Measurements from ENCODE around the gene GRAMD2A. TPM values are rescaled to one million over a fixed set of nuclear protein-coding genes. Genes with fewer than 3 reads are reported as not detected.

GRAMD2A gene
- total RNA-seq, 1 donor from 2014 or later = not detected

DNA sequence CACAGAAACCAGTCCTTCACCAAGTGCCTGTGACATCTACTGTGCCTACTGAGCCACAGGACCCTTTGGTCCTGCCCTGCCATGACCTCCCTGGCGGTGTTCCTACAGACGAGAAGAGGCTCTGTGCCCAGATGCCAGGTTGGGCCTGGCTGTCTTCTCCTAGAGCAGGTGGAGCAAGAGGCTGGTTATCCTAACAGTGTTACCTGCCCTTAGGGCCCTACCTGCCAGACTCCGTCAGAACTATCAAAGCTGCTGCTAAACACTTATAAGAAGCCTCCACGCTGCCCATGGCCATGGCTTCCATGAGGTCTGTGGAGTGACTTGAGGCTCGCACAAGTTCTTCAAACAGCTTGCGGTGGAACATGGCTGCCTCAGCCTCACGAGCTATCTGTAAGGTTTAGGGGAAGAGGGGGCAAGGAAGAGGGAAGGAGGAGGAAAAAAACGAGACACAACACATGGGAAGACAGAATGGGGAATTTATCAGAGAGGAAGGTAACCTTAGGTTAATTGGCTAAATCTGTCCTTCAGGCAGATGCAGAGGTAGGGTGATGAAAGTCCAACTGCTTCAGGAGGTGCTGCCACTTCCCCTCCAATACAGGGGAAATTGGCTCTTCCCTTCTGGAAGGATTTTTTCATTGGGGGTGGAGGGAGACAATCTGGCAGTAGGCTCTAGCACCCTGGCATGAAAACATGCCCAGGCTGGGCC, 5.4 kb upstream of the GRAMD2A start:
- peaks cover under 1 to 7% of the 10 kb centered on the region in 2 donors for H3K4me1 ChIP-seq
- TF ChIP-seq, protein P1, sequence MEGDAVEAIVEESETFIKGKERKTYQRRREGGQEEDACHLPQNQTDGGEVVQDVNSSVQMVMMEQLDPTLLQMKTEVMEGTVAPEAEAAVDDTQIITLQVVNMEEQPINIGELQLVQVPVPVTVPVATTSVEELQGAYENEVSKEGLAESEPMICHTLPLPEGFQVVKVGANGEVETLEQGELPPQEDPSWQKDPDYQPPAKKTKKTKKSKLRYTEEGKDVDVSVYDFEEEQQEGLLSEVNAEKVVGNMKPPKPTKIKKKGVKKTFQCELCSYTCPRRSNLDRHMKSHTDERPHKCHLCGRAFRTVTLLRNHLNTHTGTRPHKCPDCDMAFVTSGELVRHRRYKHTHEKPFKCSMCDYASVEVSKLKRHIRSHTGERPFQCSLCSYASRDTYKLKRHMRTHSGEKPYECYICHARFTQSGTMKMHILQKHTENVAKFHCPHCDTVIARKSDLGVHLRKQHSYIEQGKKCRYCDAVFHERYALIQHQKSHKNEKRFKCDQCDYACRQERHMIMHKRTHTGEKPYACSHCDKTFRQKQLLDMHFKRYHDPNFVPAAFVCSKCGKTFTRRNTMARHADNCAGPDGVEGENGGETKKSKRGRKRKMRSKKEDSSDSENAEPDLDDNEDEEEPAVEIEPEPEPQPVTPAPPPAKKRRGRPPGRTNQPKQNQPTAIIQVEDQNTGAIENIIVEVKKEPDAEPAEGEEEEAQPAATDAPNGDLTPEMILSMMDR (IDR thresholded peaks at IDR 0.05) = no peak
- H3K27me3 ChIP-seq = no peaks in the 10 kb centered on the region
- H3K36me3 ChIP-seq = peaks cover 81 to 91% of the 10 kb centered on the region in 2 donors
- no peak overlapping the region for H3K4me3 ChIP-seq
- no peak for DNase-seq (ENCODE audit: low spot score in 2 of 2)
- no peaks in the 10 kb centered on the region for H3K9me3 ChIP-seq
- peak overlapping the region; percentile 21 to 70 for H3K27ac ChIP-seq
- intact Hi-C loops (cut with DNase I) = no loop called here

- intact Hi-C loops (cut with DNase I) = no loop called here
- DNase-seq (ENCODE audit: low spot score in 2 of 2) = no peak
- H3K4me3 ChIP-seq = no peak overlapping the region
- H3K27ac ChIP-seq = peak overlapping the region in 1 of 2 donors; percentile 70
- TF ChIP-seq, protein P1 (IDR thresholded peaks at IDR 0.05) = no peak
- H3K4me1 ChIP-seq = peaks cover 6 to 7% of the 10 kb centered on the region in 2 donors
- H3K9me3 ChIP-seq = no peaks in the 10 kb centered on the region
- H3K36me3 ChIP-seq = peaks cover 74 to 85% of the 10 kb centered on the region in 2 donors
- H3K27me3 ChIP-seq = no peaks in the 10 kb centered on the region
Observed at GRCh38 chr15:72202302-72202701, 4.7 kb upstream of the GRAMD2A start.

DNA sequence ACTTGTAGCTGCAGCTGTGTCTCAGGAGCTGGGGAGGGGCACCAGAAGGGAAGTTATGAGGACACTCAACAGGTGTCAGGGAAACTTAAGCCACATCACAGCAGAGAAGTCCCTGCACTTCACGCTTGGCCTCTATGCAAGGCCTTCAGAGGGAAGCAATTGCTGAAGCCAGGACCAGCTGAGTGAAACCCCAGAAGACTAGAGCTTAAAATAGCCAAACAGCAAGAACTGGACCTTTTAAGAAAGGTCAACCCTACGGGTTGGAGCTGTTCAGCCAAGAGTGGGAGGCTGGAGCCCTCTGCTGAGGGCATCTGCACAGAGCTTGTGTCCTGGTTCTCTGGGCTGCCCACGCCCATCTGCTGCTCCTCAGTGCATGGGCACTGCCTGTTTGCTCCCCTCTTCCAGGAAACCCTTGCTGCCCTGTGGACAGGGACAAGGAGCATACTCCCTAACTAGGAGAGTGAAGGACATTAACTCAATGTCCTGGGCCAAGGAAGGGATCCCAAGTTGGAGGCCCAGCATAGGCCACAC, 3.9 kb upstream of the GRAMD2A start:
- intact Hi-C loops (cut with DNase I) = no loop called here
- H3K27ac ChIP-seq = peak overlapping the region in 1 of 2 donors; percentile 8
- H3K9me3 ChIP-seq = no peaks in the 10 kb centered on the region
- H3K4me1 ChIP-seq = peaks cover 6 to 7% of the 10 kb centered on the region in 2 donors
- no peak overlapping the region for H3K4me3 ChIP-seq
- no peaks in the 10 kb centered on the region for H3K27me3 ChIP-seq
- DNase-seq (ENCODE audit: low spot score in 2 of 2) = no peak
- peaks cover 66 to 76% of the 10 kb centered on the region in 2 donors for H3K36me3 ChIP-seq
- TF ChIP-seq, protein P1 (IDR thresholded peaks at IDR 0.05) = no peak

- DNase-seq (ENCODE audit: low spot score in 2 of 2) = no peak
- intact Hi-C loops (cut with DNase I) = no loop called here
- peaks cover 58 to 68% of the 10 kb centered on the region in 2 donors for H3K36me3 ChIP-seq
Observed at GRCh38 chr15:72200395-72201237, 3.0 kb upstream of the GRAMD2A start.

DNA sequence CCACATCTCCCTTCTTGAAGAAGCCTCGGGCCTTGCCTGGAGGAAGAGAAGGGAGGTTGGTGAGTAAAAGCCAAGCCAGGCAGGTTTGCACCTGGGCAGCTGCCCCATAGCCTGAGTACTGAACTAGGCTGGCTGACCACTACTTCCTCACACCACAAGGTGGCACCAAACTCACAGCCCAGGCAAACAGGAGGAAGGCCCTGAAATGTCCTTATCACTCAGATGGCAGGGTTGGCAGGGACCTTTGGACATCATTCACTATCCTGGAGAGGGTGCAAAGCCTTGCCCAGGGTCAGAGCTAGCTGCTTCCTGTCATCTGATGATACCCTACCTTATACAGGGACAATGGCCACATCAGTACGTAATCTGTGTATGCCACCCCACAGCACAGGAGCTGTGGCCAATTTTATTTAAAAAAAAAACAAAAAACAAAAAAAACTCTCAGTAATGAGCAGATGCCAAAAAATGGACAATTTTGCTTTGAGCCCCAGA, 2.2 kb upstream of the GRAMD2A start:
- H3K27ac ChIP-seq = peak overlapping the region in 1 of 2 donors; percentile 4
- peaks cover 49 to 60% of the 10 kb centered on the region in 2 donors for H3K36me3 ChIP-seq
- TF ChIP-seq, protein P1 (IDR thresholded peaks at IDR 0.05) = peak; percentile 86 to 95 (median 90)
- H3K27me3 ChIP-seq = no peaks in the 10 kb centered on the region
- intact Hi-C loops (cut with DNase I) = loop anchor here (1.0 to 2.0 kb wide), 3 partner anchors 31 to 87 kb away; partner anchors contain the start of genes PARP6 and PKM
- peak; percentile 28 to 88 for DNase-seq (ENCODE audit: low spot score in 2 of 2)
- H3K4me3 ChIP-seq = no peak overlapping the region
- no peaks in the 10 kb centered on the region for H3K9me3 ChIP-seq
- H3K4me1 ChIP-seq = peaks cover 6 to 7% of the 10 kb centered on the region in 2 donors

More at GRCh38 chr15:72200395-72201237, 3.0 kb upstream of the GRAMD2A start:
- Histone ChIP-seq H3K9me3 (no peaks in the 10 kb centered on the region), H3K27me3 (no peaks in the 10 kb centered on the region), H3K4me1 (peaks cover 6 to 7% of the 10 kb centered on the region in 2 donors), H3K4me3 (no peak overlapping the region), H3K27ac (peak overlapping the region in 1 of 2 donors; percentile 8)
- TF ChIP-seq, protein P1 (IDR thresholded peaks at IDR 0.05) = no peak
